HG02588 (cell line): ENCODE data around the gene HERC6.
"Not testable (repeated sequence)": the region's sequence is repeated elsewhere in the genome, so short reads cannot be mapped to it uniquely, and the experiment has no call there.

ENCODE experiments used
- ATAC-seq: cut with Tn5 transposase; IDR thresholded peaks from one replicate; pipeline ENCODE4 v1.9.1; 2021; ENCODE audit warnings: mild to moderate bottlenecking, moderate library complexity; ENCODE audit not compliant: unreplicated experiment

The HERC6 gene

DNA sequence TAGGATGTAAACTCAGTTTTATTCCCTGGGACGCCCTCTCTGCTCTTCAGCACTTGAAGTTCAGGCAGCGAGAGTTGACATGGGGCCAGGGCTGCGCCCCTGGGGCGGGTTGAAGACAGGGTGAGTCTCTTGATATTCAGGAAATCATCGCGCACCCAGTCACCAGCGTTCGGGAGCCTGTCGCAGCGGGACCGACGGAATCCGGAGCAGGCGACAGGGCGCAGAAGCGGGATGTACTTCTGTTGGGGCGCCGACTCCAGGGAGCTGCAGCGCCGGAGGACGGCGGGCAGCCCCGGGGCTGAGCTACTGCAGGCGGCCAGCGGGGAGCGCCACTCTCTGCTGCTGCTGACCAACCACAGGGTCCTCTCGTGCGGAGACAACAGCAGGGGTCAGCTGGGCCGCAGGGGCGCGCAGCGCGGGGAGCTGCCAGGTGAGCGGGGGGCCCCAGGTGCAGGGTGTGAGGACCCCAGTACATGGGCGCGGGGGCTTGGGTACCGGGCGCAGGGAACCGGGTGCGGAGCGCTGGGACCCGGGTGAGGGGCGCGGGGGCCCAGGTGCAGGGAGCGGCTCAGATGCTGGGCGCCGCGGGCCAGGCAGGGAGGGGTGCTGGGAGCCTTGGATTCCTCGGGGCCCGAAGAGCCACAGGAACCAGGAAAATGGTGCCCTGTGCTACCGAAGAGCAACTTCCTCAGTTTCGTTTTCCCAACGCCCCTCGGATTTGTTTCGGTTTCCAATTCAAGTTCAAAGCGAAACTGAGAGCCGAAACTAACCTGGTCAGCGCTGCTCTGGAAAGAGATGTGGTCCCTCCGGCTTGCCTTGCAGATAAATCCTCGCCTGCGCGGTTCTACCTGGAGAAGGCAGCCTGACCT lies at the start of gene HERC6:
Gene HERC6, plus strand, starts transcription at position 162 of the 869 bp plus-strand sequence. Its CDS starts 70 bp downstream, at position 232.
- peak; percentile 76 for ATAC-seq

DNA sequence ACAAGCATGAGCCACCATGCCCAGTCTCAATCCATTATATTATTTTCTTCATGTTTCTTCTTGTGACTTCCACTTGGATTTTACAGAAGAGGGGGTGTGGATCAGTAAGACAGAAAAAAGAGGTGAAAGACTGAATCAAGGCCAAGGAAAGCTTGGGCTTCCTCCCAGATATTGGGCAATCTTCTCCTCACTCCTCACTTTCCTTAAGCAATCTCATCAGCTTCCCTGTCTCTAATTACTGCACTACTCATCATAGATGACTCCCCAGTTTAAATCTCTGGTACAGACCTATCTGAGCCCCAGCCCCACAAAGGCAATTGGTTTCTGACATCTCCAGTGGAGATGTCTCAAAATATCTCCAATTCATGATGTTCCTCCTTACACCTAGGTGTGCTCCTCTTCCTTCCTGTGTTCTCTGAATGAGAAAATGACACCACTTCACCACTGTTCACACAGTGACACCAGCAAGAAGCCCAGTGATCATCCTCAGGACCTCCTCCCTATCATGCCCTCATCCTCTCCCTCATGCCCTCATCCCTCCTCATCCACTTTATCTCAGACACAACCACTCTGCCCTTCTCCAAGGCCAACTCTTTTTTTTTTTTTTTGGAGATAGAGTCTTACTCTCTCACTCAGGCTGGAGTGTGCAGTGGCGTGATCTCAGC lies 44.8 kb upstream of the HERC6 start:
- ATAC-seq, result no peak

DNA sequence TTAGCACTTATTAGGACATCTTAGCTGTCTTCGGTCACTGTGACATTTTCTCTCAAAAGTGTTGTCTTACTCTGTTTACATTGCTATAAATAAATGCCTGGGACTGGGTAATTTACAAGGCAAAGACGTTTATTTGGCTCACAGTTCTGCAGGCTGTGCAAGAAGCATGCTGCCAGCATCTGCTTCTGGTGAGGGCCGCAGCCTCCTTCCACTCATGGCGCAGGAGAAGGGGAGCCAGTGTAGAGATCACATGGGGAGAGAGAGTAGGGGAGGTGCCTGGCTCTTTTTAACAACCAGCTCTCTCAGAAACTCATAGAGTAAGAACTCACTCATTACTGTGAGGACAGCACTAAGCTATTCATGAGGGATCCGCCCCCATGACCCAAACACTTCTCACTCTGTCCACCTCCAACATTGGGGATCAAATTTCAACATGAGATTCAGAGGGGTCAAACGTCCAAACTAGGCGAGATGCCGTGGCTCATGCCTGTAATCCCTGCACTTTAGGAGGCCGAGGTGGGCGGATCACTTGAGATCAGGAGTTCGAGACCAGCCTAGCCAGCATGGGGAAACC lies 43.5 kb upstream of the HERC6 start:
- ATAC-seq, result no peak

DNA sequence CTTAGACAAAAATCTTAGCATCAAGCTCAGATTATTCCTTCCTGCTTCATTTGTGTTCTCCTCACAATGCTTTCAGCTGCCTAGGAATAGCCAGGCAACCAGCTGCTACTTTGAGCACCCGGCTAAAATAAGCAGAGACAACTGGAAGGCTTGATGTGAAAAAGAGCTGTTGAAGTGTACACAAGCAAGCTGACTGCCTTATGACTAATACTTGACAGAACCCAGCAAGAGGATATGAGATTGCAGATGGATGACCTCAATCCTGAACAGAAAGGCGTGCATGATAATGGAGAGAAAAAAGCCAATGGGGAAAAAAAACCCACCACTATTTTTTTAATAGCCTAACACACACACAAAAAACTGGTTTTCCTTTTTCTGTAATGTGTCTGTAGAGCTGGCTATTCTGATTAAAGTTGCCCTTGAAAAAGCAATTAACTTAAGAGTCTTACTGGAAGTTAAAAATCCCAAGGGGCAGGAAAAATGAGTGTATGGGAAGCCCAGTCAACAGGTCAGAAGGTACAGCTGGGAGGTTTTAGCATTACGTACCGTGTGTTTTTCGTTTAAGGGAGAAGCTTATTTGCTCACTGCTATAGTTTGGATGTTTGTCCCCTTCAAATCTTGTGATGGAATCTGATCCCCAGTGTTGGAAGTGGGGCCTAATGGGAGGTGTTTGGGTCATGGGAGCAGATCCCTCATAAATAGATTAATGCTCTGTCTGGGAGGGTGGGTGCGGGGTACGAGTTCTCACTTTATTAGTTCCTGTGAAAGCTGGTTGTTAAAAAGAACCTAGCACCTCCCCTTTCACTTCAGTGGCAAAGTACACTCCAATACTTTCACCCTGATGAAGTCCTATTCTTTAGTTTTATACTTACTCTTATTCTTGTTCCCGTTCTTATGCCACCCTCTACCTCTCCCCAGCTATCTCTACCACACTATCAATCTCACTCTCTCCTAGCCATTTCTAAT lies 37.1 kb upstream of the HERC6 start:
- ATAC-seq, result no peak

- ATAC-seq, result not testable (repeated sequence)
These were observed 31.8 kb upstream of the HERC6 start for GRCh38 chr4:88346902-88347301.

DNA sequence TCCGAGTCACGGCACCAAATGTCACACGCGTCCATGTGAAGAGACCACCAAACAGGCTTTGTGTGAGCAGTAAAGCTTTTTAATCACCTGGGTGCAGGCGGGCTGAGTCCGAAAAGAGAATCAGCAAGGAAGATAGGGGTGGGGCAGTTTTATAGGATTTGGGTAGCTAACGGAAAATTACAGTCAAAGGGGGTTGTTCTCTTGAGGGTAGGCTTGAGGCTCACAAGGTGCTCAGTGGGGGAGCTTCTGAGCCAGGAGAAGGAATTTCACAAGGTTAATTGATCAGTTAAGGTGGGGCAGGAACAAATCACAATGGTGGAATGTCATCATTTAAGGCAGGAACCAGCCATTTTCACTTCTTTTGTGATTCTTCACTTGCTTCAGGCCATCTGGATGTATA lies 29.9 kb upstream of the HERC6 start:
- ATAC-seq, result not testable (repeated sequence)

- ATAC-seq, result no peak
These were observed 27.9 kb upstream of the HERC6 start for GRCh38 chr4:88350786-88351185.

- no peak for ATAC-seq
These were observed 26.5 kb upstream of the HERC6 start for GRCh38 chr4:88352062-88352740.

- no peak for ATAC-seq
These were observed 25.3 kb upstream of the HERC6 start for GRCh38 chr4:88353324-88353723.

DNA sequence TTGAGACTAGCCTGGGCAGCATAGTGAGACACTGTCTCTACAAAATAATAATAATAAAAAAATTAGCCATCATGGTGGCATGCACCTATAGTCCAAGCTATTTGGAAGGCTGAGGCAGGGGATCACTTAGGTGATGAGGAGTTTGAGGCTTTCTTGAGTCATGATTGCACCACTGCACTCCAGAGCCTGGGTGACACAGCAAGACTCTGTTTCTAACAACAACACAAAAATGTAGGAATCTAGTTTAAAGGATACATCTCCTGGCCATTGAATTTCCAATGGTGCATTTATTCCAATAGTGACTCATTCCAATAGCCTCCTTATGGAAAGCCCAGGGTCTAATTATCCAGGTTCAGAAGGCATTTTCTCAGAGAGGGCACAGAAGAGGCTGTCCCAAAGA lies 21.9 kb upstream of the HERC6 start:
- no peak for ATAC-seq

DNA sequence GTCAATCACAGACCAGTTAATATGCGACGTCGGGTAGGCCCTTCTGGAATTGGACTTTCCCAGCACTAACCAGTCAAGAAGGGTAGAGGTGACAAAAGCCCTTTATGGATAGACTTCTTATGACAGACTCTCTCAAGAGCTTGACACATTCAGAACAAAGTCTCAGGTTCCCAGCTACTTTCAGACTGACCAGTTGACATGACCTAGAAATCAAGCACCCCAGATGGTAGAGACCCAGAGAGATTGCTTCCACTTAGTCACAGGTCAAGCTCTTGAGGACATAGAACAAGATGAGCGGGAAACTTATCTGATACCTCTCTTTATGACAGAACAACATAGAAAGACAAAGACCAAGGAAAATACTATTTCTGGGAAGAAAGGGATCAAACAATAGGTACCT lies 21.4 kb upstream of the HERC6 start:
- no peak for ATAC-seq

DNA sequence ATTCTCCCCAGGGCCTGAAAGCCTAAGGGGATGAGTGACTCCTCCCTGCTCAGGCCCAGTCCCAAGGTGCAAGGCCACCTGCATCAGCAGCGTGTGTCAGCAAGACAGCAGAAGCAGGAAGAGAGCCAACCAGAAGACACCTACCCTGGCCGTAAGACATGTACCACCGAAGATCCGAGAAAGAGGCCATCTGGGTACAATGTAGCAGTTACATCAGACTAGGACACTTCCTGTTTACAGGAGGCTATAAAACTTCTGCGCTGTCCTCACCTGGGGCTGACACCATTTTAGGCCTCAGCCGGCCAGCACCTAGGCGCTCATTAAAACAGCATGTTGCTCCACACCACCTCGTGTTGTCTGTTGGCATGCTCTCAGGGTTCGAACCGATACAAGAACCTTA lies 19.1 kb upstream of the HERC6 start:
- no peak for ATAC-seq

DNA sequence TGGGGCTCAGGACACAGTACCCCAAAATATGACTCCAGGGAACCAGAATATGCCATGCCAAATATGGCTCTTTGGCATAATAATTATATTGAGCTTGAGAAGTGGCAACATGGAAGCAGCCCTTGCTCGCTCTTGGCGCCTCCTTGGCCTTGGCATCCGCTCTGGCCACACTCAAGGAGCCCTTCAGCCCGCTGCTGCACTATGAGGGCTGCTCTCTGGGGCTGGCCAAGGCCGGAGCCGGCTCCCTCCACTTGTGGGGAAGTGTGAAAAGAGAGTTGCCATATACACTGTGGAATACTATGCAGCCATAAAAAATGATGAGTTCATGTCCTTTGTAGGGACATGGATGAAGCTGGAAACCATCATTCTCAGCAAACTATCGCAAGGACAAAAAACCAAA lies 18.4 kb upstream of the HERC6 start:
- no peak for ATAC-seq

DNA sequence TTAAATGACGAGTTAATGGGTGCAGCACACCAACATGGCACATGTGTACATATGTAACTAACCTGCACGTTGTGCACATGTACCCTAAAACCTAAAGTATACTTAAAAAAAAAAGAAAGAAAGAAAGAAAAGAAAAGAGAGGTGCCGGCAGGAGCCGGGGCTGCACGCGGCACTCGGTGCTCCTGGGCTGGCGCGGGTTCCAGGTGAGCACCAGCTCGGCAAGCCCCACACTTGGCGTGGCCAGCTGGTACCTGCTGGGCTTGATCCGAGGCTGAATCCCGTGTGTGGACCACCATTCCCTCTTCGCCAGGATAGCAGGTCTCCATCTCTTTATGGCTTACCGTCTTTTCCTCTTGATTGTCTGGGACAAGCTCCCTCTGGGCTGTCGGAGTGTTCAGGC lies 17.9 kb upstream of the HERC6 start:
- ATAC-seq, result no peak

DNA sequence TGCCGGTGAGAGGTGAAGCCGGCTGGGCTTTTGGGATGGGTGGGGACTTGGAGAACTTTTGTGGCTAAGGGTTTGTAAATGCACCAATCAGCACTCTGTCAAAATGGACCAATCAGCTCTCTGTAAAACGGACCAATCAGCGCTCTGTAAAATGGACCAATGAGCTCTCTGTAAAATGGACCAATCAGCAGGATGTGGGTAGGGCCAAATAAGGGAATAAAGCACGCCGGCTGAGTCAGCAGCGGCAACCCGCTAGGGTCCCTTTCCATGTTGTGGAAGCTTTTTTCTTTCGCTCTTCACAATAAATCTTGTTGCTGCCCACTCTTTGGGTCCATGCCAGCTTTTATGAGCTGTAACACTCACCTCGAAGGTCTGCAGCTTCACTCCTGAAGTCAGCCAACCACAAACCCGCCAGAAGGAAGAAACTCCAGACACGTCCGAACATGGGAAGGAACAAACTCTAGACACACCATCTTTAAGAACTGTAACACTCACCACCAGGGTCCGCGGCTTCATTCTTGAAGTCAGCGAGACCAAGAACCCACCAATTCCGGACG lies 17.4 kb upstream of the HERC6 start:
- not testable (repeated sequence) for ATAC-seq

DNA sequence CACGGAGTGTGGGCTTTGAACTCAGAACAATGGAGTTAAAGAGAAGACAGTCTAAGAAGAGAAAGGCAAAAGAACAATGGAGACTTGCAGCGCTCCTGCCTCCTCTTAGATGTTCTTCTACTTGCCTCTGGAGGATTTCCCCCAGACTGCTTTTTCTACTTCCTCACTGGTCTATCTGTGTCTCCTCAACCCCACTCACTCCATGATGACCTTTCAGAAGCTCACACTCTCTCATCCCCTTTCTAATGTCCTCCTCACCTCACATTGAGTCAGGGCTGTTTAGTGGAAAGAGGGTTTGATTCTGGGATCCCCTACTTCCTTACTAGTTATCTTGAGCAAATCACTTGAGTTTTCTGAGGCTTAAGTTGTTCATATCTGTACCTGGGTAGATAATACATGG lies 12.2 kb upstream of the HERC6 start:
- ATAC-seq, result no peak

- no peak for ATAC-seq
These were observed 10.8 kb upstream of the HERC6 start for GRCh38 chr4:88367826-88368225.

- ATAC-seq, result not testable (repeated sequence)
These were observed 9.4 kb upstream of the HERC6 start for GRCh38 chr4:88369180-88369812.

DNA sequence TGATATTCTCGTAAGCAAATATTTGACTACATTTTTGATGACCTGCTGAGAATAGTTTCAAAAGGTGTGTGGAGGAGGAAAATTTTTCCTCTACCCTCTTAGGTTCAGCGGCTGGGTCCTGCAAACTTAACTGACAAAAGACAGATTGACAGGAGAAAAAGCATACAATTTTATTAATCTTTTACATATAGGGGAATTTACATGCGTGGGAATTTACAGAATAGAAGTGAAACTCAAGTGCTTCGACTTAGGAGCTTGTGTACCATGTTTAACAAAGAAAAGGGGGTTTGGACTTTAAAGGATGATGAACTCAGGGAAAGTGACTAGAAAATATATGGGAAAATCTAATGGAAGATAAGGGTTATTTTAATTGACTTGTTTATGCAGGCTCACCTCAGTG lies 2.5 kb downstream of the HERC6 start:
- no peak for ATAC-seq
